Kidney (tissue), 14 donors: ENCODE results near the gene BUB1. TPM values are rescaled to one million over a fixed set of nuclear protein-coding genes. Genes with fewer than 3 reads are reported as not detected.

Experiments
- DNase-seq, 5 donors: peaks; one replicate each; pipeline ENCODE4 v3.0.0-alpha.2; 2013 to 2020
- FAIRE-seq: peaks from 2 replicates; lab custom pipeline; 2012; peaks lifted over from hg19 to GRCh38; lab: Jason Lieb, UNC
- H3K27ac ChIP-seq, 2 donors: one replicate each; pipeline ENCODE4 v1.7.0; 2013; ENCODE audit warnings: low read depth in 2 of 2, low read length in 2 of 2, inconsistent platforms in 1 of 2
- H3K27me3 ChIP-seq: one replicate; pipeline ENCODE4 v1.7.1; 2013; ENCODE audit warnings: low read length, inconsistent platforms; ENCODE audit not compliant: control insufficient read depth, insufficient read depth
- H3K36me3 ChIP-seq, 3 donors: one replicate each; pipeline versions ENCODE4 v1.7.0 to v1.7.1; 2013; ENCODE audit warnings: low read length in 3 of 3, control low read depth in 1 of 3, inconsistent platforms in 1 of 3; ENCODE audit not compliant: insufficient read depth in 3 of 3, control insufficient read depth in 2 of 3
- H3K4me1 ChIP-seq, 3 donors: one replicate each; pipeline versions ENCODE4 v1.7.0 to v1.7.1; 2013; ENCODE audit warnings: low read length in 3 of 3, inconsistent platforms in 1 of 3, low read depth in 1 of 3; ENCODE audit not compliant: control insufficient read depth in 2 of 3, insufficient read depth in 2 of 3
- H3K4me3 ChIP-seq, 3 donors: one replicate each; pipeline versions ENCODE4 v1.7.0 to v1.8.1; 2013; ENCODE audit warnings: low read length in 3 of 3, control low read depth in 1 of 3, inconsistent platforms in 1 of 3
- H3K9ac ChIP-seq, 3 donors: one replicate each; pipeline versions ENCODE4 v1.7.0 to v1.7.1; 2013; ENCODE audit warnings: low read length in 3 of 3, control low read depth in 1 of 3, inconsistent platforms in 1 of 3
- H3K9me3 ChIP-seq, 3 donors: one replicate each; pipeline versions ENCODE4 v1.7.0 to v1.7.1; 2013; ENCODE audit warnings: low read length in 3 of 3, control low read depth in 1 of 3, inconsistent platforms in 1 of 3; ENCODE audit not compliant: control insufficient read depth in 2 of 3, insufficient read depth in 1 of 3
- CTCF ChIP-seq: IDR thresholded peaks from 3 replicates; pipeline ENCODE4 v1.5.1; 2012; ENCODE audit warnings: mild to moderate bottlenecking, moderate library complexity, borderline replicate concordance; ENCODE audit not compliant: insufficient read depth; ENCODE audit errors: extremely low read depth
- intact Hi-C: fragments of 100-400 bp; cut with DNase I; formaldehyde crosslinking; loops from one replicate; pipeline ENCODE4 v1.11.1; 2022
- polyA plus RNA-seq: library from polyadenylated mRNA; stranded (reverse); fragments of 350-450 nt; fragmentation: Illumina TruSeq; extraction: RNeasy Lipid Tissue Mini Kit (QIAGEN cat#74804); gene quantifications from one replicate; pipeline ENCODE4 v1.2.3, GENCODE V29; 2014; ENCODE audit warnings: low read depth, low replicate concordance; ENCODE audit not compliant: insufficient read depth
- total RNA-seq: library from RNA; stranded (reverse); fragmentation: NEBNext Ultra II Directional; extraction: Animal tissue kit (Norgen Biotek cat#: 25700); gene quantifications from one replicate; pipeline ENCODE4 v1.2.1, GENCODE V29; 2021
- donor health status: control.
- donor health status: control.
- donor health status: control.
- donor health status: control.
- donor health status: control.
- donor health status: DM: yes; HTN: yes; CAD: no.
- donor health status: Normal renal cell carcinoma (clear cell type).

Gene BUB1
- total and polyA plus RNA-seq, 2 donors from 2014 or later: 0.15 to 1.8 TPM

GRCh38 chr2:110682872-110683271 is 5.0 kb upstream of the BUB1 start:
- H3K4me3 ChIP-seq: no peak overlapping the region
- H3K9me3 ChIP-seq: no peaks in the 10 kb centered on the region
- no peaks in the 10 kb centered on the region for H3K4me1 ChIP-seq
- no peaks in the 10 kb centered on the region for H3K36me3 ChIP-seq
- no peak for FAIRE-seq
- no peak overlapping the region for H3K9ac ChIP-seq
- H3K27ac ChIP-seq: no peak overlapping the region
- no peak for TF ChIP-seq CTCF
- H3K27me3 ChIP-seq: no peaks in the 10 kb centered on the region
- intact Hi-C loops: no loop called here
- no peak for DNase-seq

- FAIRE-seq: no peak
- Histone ChIP-seq H3K9ac (no peak overlapping the region), H3K36me3 (no peaks in the 10 kb centered on the region), H3K27me3 (no peaks in the 10 kb centered on the region), H3K27ac (no peak overlapping the region), H3K4me1 (peaks cover 0 to 2% (median 0%) of the 10 kb centered on the region in 3 donors), H3K9me3 (no peaks in the 10 kb centered on the region), H3K4me3 (no peak overlapping the region)
- intact Hi-C loops: no loop called here
- DNase-seq: no peak
- TF ChIP-seq CTCF: no peak
These were observed 4.4 kb upstream of the BUB1 start for GRCh38 chr2:110682267-110682666.

- H3K4me3 ChIP-seq: no peak overlapping the region
- no peaks in the 10 kb centered on the region for H3K36me3 ChIP-seq
- DNase-seq: no peak
- H3K27me3 ChIP-seq: no peaks in the 10 kb centered on the region
- FAIRE-seq: no peak
- H3K9ac ChIP-seq: no peak overlapping the region
- H3K27ac ChIP-seq: no peak overlapping the region
- peaks cover 0 to 2% (median 0%) of the 10 kb centered on the region in 3 donors for H3K4me1 ChIP-seq
- intact Hi-C loops: no loop called here
- no peak for TF ChIP-seq CTCF
- no peaks in the 10 kb centered on the region for H3K9me3 ChIP-seq
These were observed 2.8 kb upstream of the BUB1 start for GRCh38 chr2:110680709-110681108.

GRCh38 chr2:110679865-110680264 is 2.0 kb upstream of the BUB1 start:
- no peaks in the 10 kb centered on the region for H3K9me3 ChIP-seq
- intact Hi-C loops: no loop called here
- DNase-seq (peak in 1 of 5 donors; percentile 39), FAIRE-seq (no peak)
- H3K27ac ChIP-seq: no peak overlapping the region
- H3K27me3 ChIP-seq: no peaks in the 10 kb centered on the region
- H3K4me3 ChIP-seq: no peak overlapping the region
- peaks cover 0 to 2% (median 0%) of the 10 kb centered on the region in 3 donors for H3K4me1 ChIP-seq
- no peak for TF ChIP-seq CTCF
- no peak overlapping the region for H3K9ac ChIP-seq
- no peaks in the 10 kb centered on the region for H3K36me3 ChIP-seq
